Stimulated activated CD8-positive, alpha-beta memory T cell treated with anti-CD3 and anti-CD28 coated beads, Interleukin-2, amount 100 ng/mL, for 48 hours (primary cell): ENCODE data around the gene COL6A3.

Experiments
- DNase-seq, 2 donors: peaks; one replicate each; pipeline ENCODE4 v3.0.0-alpha.2; 2020; ENCODE audit warnings: low read depth in 2 of 2

The COL6A3 gene

GRCh38 chr2:237444071-237444470 is 30.1 kb upstream of the COL6A3 start:
- DNase-seq: no peak

DNA sequence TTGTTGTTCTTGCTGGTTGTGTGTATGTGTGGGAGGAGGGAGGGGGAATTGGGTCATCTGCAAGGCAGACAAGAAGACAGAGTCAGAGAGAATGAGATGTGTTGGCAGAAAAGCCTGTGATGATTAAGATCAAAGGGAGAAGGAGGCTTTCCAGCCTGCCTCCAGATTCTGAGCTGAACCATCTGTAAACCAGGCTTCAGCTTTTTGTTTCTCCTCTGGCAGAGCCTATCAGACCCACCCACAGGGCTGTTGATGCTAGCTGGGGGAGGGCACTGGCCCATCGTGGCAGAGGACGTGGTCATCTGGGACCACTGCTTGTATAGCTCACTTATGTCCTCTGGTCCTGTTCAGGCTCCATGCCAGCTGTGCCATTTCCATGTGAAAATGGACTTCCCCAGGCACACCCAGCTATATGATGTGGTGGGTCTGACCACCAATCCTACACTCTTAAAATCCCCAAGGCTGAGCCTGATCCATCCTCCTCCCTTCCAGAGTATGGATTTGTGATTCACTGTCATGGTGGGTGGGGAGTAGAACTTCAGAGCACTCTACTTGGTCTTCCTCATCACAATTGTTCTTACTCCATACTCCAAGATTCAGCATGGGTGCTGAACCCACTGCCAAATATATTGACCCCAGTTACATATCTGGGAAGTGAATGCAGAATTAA is 27.8 kb upstream of the COL6A3 start:
- no peak for DNase-seq

GRCh38 chr2:237440819-237441281 is 26.9 kb upstream of the COL6A3 start:
- no peak for DNase-seq

DNA sequence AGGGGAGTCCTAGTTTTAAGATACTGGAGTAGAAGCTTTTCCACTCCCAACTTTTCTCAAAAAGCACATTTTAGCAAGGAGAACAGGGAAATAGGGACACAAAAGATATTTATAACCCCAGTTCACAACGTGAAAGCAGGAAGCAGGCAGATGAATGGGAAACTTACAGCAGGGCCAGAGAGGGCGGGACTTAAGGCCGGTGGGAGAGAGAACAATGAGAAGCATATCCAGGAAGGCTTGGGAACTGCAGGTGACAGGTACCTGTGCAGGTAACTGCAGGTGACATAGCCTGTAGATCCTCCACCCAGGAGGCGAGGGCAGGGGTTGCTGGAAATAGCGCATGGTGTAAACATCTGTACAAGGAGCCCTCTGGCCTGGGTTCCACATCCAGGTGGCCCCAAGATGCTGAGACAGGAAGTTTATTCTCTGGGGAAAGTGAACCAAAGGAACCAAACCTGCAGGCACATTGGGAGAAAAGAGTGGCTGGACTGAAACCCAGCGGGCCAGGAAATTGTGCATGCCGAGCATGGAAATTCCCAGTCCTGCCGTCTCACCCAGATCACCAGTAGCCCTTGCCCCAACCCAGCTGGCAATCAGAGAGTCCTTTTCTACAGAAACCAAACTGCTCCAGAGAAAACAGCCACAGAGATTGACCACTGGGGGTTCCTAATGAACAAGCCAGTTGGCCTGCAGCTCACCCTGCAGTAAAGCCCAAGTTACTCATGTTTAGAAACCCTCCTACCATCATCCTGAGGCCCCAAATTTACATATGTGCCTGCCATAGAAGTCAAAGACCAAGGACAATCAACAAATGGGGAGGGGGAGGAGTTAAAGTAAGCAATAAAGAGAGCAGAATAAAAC is 24.3 kb upstream of the COL6A3 start:
- DNase-seq: no peak

DNA sequence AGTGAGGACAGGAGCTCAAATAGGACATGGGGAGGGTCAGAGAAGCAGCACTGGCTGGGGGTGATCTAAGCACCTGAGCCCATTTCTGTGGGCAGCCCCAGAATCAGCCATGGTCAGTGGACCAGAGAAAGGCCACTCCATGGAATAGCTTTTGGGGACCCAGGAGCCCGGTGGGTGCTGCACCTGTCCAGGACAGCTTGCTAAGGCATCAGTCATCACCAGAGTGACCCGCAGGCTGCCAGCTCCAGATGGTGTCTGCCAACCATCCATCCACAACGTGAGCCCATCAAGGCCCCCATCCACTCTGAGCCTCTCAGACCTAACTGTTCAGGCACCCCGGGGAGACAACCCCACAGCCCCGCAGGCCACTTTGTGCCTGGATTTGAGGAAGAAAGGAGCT is 23.6 kb upstream of the COL6A3 start:
- no peak for DNase-seq

DNA sequence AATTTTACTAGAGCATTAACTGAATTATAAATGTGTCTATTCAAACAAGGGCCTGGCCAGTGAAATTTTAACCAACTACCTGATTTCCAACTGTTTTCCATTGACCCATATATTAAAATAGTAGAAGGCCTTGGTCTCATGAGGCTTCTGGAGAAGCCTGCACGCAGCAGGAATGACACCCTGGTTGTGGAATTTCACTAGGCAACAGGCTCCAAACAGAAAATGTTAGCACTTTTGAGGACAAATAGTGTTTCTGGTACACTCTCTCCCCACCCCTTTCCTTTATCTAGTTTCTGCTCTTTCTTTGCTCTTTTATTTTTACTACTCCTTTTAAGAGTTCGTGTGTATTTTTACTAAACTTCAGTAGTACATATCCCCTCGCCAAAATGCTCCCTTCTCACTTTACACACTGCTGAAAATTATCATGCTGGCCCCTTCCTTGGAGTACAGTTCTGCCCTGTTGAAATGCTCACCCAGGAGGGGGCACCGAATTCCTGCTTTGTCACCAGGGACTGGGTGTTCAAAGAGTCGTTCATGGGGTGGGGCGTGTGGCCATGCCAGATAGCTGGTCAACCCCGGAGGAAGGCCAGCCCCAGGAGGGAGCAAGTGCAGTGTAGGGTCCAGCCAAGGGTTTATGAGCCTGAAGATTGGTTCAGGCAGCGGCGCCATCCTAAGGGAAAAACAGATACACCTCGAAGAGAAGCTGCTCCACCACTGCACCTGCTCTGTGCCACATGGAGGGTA is 22.1 kb upstream of the COL6A3 start:
- no peak for DNase-seq

DNA sequence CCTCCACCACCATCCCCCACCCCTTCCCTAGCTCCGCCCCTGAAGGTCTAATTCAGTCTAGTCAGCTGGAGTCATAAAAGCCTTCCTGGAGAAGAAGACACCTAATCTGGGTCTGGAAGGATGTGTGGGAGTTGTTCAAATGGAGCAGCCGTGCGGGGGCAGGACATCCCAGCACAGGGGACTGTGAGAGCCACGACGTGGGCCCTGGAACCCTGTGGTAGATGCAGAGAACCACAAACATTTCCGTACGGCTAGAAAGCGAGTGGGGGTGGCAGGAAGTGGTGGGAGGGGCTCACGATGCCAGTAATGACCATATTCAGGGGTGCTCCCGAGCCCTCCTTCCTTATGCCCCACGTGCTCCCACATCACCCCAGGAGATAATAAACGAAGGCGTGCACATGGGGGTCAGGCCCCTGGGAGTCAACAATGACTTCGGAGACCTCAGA is 20.9 kb upstream of the COL6A3 start:
- peak; percentile 74 to 81 for DNase-seq

DNA sequence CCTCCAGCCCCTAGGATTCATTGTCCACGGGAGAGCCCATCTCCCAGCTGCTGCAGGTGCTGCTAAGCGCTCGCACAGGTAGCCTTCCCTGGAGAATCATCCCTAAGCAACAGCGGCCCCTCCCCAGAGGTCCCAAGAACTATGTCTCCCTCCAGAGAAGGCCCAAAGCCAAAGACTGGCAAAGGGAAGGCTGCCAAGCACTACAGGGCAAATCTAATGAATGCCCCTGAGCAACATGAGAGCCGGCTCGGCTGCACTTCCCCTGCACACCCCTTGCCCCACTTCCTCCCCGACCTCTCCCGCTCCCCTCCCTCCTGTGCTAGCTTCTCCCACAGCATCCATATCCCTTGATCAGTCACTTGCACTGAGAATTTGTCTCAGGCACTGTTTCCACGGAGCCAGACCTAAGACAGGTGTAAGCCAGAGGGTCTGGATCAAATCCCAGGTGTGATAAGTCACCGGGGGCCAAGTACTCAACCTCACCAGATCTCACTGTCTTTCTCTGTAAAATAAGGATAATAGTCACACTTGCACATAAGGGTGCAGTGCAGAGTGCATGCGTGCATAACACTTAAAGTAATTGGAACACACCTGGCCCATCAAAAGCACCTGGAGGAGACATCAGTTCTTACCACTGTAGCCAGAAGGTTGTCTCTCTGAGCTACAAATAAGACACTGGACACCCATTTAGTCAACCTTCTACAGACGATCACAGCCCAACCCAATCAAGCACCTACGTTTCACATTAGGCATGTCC is 20.1 kb upstream of the COL6A3 start:
- DNase-seq: no peak

DNA sequence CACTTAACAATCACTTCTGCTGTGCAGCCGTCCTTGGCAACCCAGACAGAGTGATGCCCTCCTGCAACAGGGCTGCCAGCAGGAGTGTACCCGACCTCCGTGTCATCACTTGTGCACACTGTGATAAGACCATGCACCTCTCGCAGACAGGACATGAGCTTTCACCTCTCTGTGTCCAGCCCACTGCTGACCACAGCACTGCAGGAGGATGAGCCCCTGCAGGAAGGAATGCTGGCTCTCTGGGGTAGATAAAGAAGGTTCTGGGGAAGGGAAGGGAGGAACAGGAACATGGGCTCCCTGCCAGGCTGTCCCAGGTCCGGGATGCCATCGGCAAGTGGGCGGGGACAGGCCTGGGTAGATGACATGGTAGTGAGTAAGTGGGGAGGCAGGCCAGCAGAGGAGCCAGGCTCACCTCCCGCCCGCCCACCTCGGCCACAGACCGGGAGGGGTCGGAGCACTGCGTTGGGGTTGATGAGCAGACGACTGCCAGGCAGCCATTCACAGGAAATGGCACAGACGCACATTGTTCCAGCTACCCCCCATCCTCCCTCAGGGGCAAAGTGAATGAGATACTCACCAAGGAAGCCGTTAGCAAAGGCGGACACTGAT is 18.6 kb upstream of the COL6A3 start:
- peak; percentile 87 to 92 for DNase-seq

DNA sequence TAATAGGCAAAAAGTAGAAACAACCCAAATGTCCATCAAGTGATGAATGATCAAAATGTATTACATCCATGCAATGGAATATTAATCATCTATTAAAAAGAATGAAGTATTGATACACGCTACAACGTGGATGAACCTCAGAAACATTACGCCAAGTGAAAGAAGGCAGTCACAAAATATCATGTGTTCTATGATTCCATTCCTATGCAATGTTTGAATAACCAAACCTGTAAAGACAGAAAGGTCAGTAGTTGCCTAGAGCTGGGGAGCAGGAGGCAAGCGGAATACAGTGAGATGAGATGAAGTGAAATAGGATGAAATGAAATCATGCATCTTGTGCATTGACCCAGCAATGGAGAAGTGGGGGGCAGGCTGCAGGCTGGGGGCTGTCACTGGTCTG is 17.9 kb upstream of the COL6A3 start:
- DNase-seq: no peak

GRCh38 chr2:237431372-237431771 is 17.4 kb upstream of the COL6A3 start:
- DNase-seq: no peak

DNA sequence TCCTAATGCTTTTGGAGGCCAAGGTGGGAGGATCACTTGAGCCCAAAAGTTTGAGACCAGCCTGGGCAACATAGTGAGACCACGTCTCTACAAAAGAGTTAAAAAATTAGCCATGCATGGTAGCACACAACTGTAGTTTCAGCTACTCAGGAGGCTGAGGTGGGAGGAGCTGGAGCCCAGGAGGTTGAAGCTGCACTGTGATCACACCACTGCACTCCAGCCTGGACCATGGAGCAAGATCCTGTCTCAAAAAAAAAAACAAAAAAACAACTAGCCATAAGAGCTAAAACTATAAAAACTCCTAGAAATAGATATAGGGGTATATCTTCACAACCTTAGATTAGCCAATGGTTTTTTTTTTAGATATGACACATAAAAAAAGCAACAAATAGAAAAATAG is 16.9 kb upstream of the COL6A3 start:
- no peak for DNase-seq

- DNase-seq: no peak
Measured at GRCh38 chr2:237429753-237430152, 15.8 kb upstream of the COL6A3 start.

GRCh38 chr2:237427769-237428506 is 14.0 kb upstream of the COL6A3 start:
- DNase-seq: peak; percentile 60 to 74

GRCh38 chr2:237426517-237426916 is 12.6 kb upstream of the COL6A3 start:
- no peak for DNase-seq

DNA sequence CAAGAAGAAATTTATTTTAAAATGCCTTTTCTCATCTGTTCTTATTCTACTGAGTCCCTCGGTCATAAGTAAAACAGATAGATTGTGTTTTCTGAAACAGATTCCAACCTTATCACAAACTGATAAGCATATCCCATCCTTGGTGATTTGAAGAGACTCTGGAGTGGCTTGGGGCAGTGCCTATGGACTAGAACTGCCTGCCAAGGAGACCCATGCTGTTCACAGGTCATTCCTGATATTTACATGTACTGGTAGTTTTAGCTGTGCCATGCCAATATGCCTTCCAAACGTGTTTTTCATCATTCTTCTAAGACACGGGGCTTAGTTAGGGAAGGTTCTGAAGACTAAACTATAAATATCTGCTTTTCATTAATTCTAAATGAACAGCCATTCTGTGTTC is 11.4 kb upstream of the COL6A3 start:
- DNase-seq: no peak

- DNase-seq: no peak
Measured at GRCh38 chr2:237424544-237424943, 10.6 kb upstream of the COL6A3 start.

DNA sequence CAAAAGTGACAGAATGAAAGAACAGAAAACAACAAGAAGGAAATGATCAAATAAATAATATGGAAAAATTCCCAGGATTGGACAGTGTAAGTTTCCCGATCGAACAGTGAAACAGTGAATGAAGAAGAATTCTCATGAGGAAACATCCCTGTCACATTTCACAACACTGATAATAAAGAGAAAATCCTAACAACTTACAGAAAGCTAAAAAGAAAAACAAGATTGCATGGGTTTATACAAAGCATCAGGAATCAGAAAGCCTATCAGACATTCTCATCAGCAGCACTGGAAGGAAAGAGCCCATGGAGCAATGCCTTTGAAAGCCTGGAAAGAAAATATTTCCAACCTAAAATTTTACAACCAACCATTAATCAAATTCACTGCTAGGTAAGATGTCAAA is 9.9 kb upstream of the COL6A3 start:
- DNase-seq: no peak

GRCh38 chr2:237422309-237422708 is 8.3 kb upstream of the COL6A3 start:
- DNase-seq: no peak

DNA sequence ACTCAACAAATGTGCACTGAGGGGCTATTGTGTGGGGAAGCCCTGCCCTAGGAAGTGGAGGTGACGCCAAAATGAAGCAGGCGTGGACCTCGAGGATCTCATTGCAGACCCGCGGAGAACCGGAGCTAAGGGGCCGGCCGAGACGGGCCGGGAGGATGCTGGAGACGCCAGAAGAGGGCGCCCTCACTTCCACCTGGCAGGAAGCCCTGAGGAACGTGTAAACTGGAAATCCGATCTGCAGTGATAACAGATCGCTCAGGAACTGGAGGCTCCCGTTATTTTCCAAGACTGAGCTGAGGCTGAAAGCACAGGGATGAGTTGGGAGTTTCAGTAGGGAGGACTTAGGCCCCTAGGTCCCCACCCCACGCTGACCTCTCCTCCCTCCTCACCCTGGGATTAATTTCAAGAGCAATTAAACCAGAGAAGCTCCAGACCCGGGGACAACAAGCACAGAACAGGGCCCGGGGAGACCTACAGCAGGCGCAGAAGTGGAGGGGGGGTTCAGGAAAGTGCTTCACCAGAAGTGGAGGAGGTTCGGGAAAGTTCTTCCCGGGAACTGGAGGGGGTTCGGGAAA is 7.7 kb upstream of the COL6A3 start:
- DNase-seq: peak; percentile 72 to 76
